ENCODE measurements around the gene MTHFSD. TPM values are rescaled to one million over a fixed set of nuclear protein-coding genes. Genes with fewer than 3 reads are reported as not detected.

The MTHFSD gene
- total and polyA plus RNA-seq, 2 of the 8 experiments (the other 6 are each of a cell fraction or from before 2014, with no cell fraction given) = 7.1 to 9.8 TPM

GRCh38 chr16:86585821-86586611 lies 31.0 kb upstream of the MTHFSD start:
- Histone ChIP-seq H3K23me2 (ENCODE audit: low read depth, low read length) (peaks cover 13% of the 10 kb centered on the region; the same call in 1 of the 2 replicates), H4K20me1 (replicated peaks in 1 of 2; ENCODE audit: control insufficient read depth in 1 of 2, insufficient read depth in 2 of 2, low read length in 2 of 2) (peaks cover 0 to 6% of the 10 kb centered on the region in 2 experiments), H3K27me3 (replicated peaks in 1 of 4; ENCODE audit: control insufficient read depth in 3 of 4, extremely low read depth in 1 of 4, insufficient read depth in 3 of 4, low read length in 3 of 4) (peaks cover 5 to 27% (median 10%) of the 10 kb centered on the region in 4 experiments), H3K18ac (ENCODE audit: extremely low read depth, low read length) (no peak overlapping the region), H3K27ac (ENCODE audit: low read depth, low read length) (no peak overlapping the region), H3K56ac (replicated peaks; ENCODE audit: insufficient read length, low read depth, low read length) (no peak overlapping the region), H2BK20ac (ENCODE audit: low read length) (no peak overlapping the region), H3K4me2 (ENCODE audit: insufficient read depth in 1 of 2, low read depth in 2 of 2, low read length in 2 of 2) (no peak overlapping the region), H2BK12ac (ENCODE audit: low read depth, low read length) (no peak overlapping the region), H3K4me3 (ENCODE audit: extremely low read depth in 1 of 4, insufficient read depth in 2 of 4, low read depth in 3 of 4, low read length in 4 of 4) (no peak overlapping the region), H3K4ac (replicated peaks; ENCODE audit: insufficient read length, low read depth, low read length) (no peak overlapping the region), H3K9me3 (ENCODE audit: insufficient read depth in 2 of 2, low read depth in 1 of 2, low read length in 1 of 2) (no peaks in the 10 kb centered on the region), H2BK15ac (ENCODE audit: low read length) (no peak overlapping the region), H3K79me2 (ENCODE audit: control insufficient read depth in 1 of 2, insufficient read depth in 2 of 2, low read length in 2 of 2) (no peaks in the 10 kb centered on the region), H2AFZ (ENCODE audit: low read length) (no peak overlapping the region), H4K8ac (ENCODE audit: extremely low read depth, insufficient read depth, low read length) (no peak overlapping the region), H3K4me1 (replicated peaks in 1 of 4; ENCODE audit: control insufficient read depth in 3 of 4, insufficient read depth in 4 of 4, low read length in 3 of 4) (no peaks in the 10 kb centered on the region), H3K14ac (ENCODE audit: insufficient read length) (no peak overlapping the region), H3K36me3 (ENCODE audit: control insufficient read depth in 2 of 4, insufficient read depth in 4 of 4, low read length in 3 of 4) (no peaks in the 10 kb centered on the region), H4K91ac (replicated peaks; ENCODE audit: insufficient read length, low read length) (no peak overlapping the region), H3K9ac (replicated peaks in 1 of 4; ENCODE audit: extremely low read depth in 1 of 4, low read depth in 3 of 4, low read length in 3 of 4) (no peak overlapping the region), H2BK5ac (ENCODE audit: low read depth, low read length) (no peak overlapping the region), H3K23ac (ENCODE audit: insufficient read length) (no peak overlapping the region), H4K5ac (ENCODE audit: insufficient read length, low read depth, low read length) (no peak overlapping the region), H2AK5ac (ENCODE audit: low read depth, low read length) (no peak overlapping the region), H3K79me1 (ENCODE audit: low read depth, low read length) (no peaks in the 10 kb centered on the region), H2BK120ac (replicated peaks; ENCODE audit: low read depth, low read length) (no peak overlapping the region)
- FAIRE-seq (no peak), DNase-seq (ENCODE audit: low read depth in 1 of 2, low spot score in 2 of 2) (no peak)
- POLR2A ChIA-PET (ENCODE audit: partially characterized antibody) = no interaction called here
- CTCF ChIA-PET (ENCODE audit: partially characterized antibody) = interaction anchor here (1.8 kb wide), 1 partner anchor 8 kb away, joined by 5 read pairs; no protein-coding TSS in a partner anchor
- 85% methylated on average over 10 of the region's 10 CpGs; no CpG with 5 or more reads in 1 of the 2 experiments for WGBS, 2 experiments (ENCODE audit: extremely low coverage in 1 of 2, insufficient coverage in 1 of 2, insufficient read length in 1 of 2, insufficient replicate concordance in 2 of 2, low coverage in 1 of 2, low lambda C conversion rate in 2 of 2, missing lambda C conversion rate in 1 of 2)
- no peak for TF ChIP-seq GTF2F1 (IDR thresholded peaks at IDR 0.05; ENCODE audit: borderline replicate concordance, low read depth, low read length)

Measured in H1 (cell line).